ENCODE data around the gene SSBP2.

SSBP2 gene

DNA sequence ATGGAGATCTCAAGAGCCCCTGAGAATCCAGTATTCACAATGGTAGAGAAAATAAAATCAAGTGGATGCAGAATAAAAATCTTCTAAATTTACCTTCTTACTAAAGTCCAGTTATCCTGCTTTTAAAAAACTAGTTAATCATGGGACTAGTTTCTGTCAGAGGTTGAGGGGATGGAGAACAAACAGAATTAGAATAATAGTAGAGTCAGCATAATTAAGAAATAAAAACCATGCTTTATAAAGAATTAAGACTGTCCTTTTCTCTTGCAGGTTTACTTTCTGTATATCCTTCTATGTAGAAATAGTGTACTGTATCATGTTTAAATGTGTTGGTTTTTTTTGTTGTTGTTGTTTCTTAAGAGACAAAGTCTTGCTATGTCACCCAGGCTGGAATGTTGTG, 380.0 kb downstream of the SSBP2 start:
- DNase-seq: no peak

DNA sequence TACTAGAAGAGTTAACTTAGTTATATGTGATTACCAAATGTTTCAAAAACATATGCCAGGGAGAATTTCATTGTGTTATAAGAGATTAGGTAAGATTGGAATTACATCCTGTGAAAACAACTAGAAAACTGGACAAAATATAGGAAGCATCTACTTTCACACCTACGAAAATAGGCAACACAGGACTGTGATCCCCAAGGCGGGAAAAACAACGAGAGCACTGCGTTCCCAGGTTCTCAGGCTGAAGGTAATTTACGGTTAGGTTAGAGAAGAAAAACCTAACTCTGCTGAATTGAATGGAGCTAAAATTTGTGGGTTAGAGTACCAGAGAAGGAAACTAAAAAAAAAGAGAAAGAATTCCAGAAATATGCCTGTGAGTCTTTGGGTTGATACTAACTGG, 385.4 kb downstream of the SSBP2 start:
- DNase-seq: no peak

DNA sequence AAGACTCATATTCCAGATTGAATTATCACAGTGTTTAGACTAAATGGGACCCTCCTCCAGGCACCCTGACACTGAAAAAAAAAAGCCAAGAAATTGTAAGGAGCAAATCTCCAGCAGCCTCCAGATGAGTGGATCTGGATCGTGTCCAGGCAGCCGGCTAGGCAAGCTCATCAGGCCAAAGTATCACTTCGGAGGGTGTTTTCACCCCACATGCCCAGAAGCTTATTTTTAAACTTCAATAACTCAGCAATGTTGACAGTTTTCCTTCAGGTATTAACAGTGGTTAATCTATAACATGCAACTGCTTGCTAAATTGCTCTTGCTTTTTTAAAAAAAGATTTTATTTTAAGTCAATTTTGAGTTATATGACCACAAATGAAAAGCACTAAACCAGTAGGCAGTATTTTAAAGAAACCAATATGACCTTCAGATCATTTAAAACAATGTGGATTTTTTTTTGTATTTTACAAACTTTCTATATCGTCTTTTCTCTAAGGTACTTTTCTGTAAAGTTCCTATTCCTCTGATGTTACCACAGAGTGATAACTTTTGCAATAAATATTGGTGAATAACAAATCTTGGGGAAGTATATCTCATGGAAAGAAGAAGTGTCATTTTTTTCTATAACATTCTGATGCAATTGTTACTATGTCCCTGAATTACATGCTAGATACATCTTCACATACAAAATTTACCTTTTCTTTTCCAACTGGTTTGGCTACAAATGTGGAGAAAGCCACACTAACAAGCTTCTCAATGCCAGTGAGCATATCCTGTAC, 387.6 kb downstream of the SSBP2 start:
- DNase-seq: no peak
